ENCODE data around the gene FBP2.

- no peak for TF ChIP-seq POLR2A (IDR thresholded peaks at IDR 0.05)
- TF ChIP-seq, protein P1, sequence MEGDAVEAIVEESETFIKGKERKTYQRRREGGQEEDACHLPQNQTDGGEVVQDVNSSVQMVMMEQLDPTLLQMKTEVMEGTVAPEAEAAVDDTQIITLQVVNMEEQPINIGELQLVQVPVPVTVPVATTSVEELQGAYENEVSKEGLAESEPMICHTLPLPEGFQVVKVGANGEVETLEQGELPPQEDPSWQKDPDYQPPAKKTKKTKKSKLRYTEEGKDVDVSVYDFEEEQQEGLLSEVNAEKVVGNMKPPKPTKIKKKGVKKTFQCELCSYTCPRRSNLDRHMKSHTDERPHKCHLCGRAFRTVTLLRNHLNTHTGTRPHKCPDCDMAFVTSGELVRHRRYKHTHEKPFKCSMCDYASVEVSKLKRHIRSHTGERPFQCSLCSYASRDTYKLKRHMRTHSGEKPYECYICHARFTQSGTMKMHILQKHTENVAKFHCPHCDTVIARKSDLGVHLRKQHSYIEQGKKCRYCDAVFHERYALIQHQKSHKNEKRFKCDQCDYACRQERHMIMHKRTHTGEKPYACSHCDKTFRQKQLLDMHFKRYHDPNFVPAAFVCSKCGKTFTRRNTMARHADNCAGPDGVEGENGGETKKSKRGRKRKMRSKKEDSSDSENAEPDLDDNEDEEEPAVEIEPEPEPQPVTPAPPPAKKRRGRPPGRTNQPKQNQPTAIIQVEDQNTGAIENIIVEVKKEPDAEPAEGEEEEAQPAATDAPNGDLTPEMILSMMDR (IDR thresholded peaks at IDR 0.05): no peak
- TF ChIP-seq POLR2AphosphoS5 (IDR thresholded peaks at IDR 0.05): no peak
- no peak for TF ChIP-seq EP300 (IDR thresholded peaks at IDR 0.05)
Observed at GRCh38 chr9:94638335-94639060, 44.9 kb upstream of the FBP2 start.

Data from suprapubic skin (tissue), 4 donors.